Panc1 (cell line): Measurements from ENCODE around the gene FUT3. TPM values are rescaled to one million over a fixed set of nuclear protein-coding genes. Genes with fewer than 3 reads are reported as not detected.

Experiments
- ATAC-seq: fragments of 200-7000 bp; cut with Tn5 transposase; 2 replicates; pipeline ENCODE4 v1.9.1; 2020; ENCODE audit warnings: mild to moderate bottlenecking, moderate library complexity
- BruUV-seq: library from RNA; stranded (reverse); fragments of 400-500 nt; replicated peaks from 2 replicates; lab custom pipeline; 2021; lab: Mats Ljungman, UMichigan
- CTCF ChIA-PET: fragments of 300-600 bp; sonication (Branson Sonifier 250); formaldehyde crosslinking; loops from one replicate; lab custom pipeline; 2022; ENCODE audit warnings: antibody characterized with exemption; lab: Charles Lee
- POLR2A ChIA-PET: fragments of 300-600 bp; sonication (Branson Sonifier 250); formaldehyde crosslinking; loops from one replicate; lab custom pipeline; 2022; ENCODE audit warnings: antibody characterized with exemption; lab: Charles Lee
- DNase-seq: peaks from one replicate; pipeline ENCODE4 v3.0.0-alpha.2; 2010; ENCODE audit warnings: low read depth, low spot score
- H3K27ac ChIP-seq: 2 replicates; pipeline ENCODE4 v1.5.1; 2011; ENCODE audit warnings: mild to moderate bottlenecking, low read length, inconsistent platforms
- H3K27me3 ChIP-seq: fragments of 200-500 bp; sonication (Bioruptor generic); 2 replicates; pipeline ENCODE4 v1.6.0; 2014; ENCODE audit warnings: low read length, inconsistent platforms; ENCODE audit not compliant: control insufficient read depth, insufficient read depth
- H3K36me3 ChIP-seq: fragments of 200-500 bp; sonication (Bioruptor generic); 2 replicates; pipeline ENCODE4 v1.5.1; 2014; ENCODE audit warnings: inconsistent platforms, mild to moderate bottlenecking, low read length, moderate library complexity; ENCODE audit not compliant: control insufficient read depth, insufficient read depth
- H3K4me1 ChIP-seq: 2 replicates; pipeline ENCODE4 v1.5.1; 2011; ENCODE audit warnings: inconsistent platforms, mild to moderate bottlenecking, low read length, moderate library complexity; ENCODE audit not compliant: control insufficient read depth, insufficient read depth
- H3K4me3 ChIP-seq, 2 experiments: 2 replicates each; pipeline ENCODE4 v1.5.1; 2011 to 2012; ENCODE audit warnings: low read depth in 2 of 2, low read length in 2 of 2, mild to moderate bottlenecking in 2 of 2, inconsistent platforms in 1 of 2, moderate library complexity in 1 of 2
- H3K9me3 ChIP-seq: fragments of 200-500 bp; sonication (Bioruptor generic); 2 replicates; pipeline ENCODE4 v1.5.1; 2014; ENCODE audit warnings: low read depth, mild to moderate bottlenecking, inconsistent platforms, low read length, moderate library complexity; ENCODE audit not compliant: control insufficient read depth, insufficient read depth
- POLR2AphosphoS5 ChIP-seq: IDR thresholded peaks from 2 replicates; pipeline ENCODE4 v1.6.1; 2012; ENCODE audit warnings: mild to moderate bottlenecking, low read depth, low read length, moderate library complexity
- SIN3A ChIP-seq: IDR thresholded peaks from 2 replicates; pipeline ENCODE4 v1.6.1; 2012; ENCODE audit warnings: low read depth, mild to moderate bottlenecking, low read length, moderate library complexity, borderline replicate concordance; ENCODE audit not compliant: insufficient read depth
- TCF7L2 ChIP-seq: IDR thresholded peaks from 2 replicates; pipeline ENCODE4 v1.6.1; 2011; ENCODE audit warnings: mild to moderate bottlenecking, low read depth, low read length, inconsistent platforms
- in situ Hi-C: cut with HindIII; loops from 2 replicates; pipeline ENCODE4 v1.10.0; 2016; ENCODE audit warnings: low sequenced_read_pairs, low pct_unique_long_range_greater_than_20kb
- intact Hi-C: fragments of 100-400 bp; cut with micrococcal nuclease; formaldehyde crosslinking; loops from one replicate; pipeline ENCODE4 v1.10.0; 2022; ENCODE audit not compliant: unreplicated experiment
- total RNA-seq: library from RNA; stranded (reverse); gene quantifications from one replicate; pipeline ENCODE4 v1.2.1, GENCODE V29; 2021; ENCODE audit not compliant: unreplicated experiment
- TF ChIP-seq, protein P1 (sequence below): fragments of 450-650 bp; IDR thresholded peaks from 2 replicates; pipeline ENCODE4 v1.5.1; 2017; ENCODE audit warnings: mild to moderate bottlenecking
- TF ChIP-seq, protein P2 (sequence below), 2 experiments: IDR thresholded peaks; 2 replicates each; pipeline ENCODE4 v1.6.1; 2011 to 2012; ENCODE audit warnings: low read depth in 2 of 2, control low read depth in 1 of 2, low read length in 1 of 2, mild to moderate bottlenecking in 1 of 2, moderate library complexity in 1 of 2; ENCODE audit not compliant: insufficient read depth in 1 of 2

Gene FUT3
- total RNA-seq, 1 experiment from 2014 or later: 0.36 TPM

DNA sequence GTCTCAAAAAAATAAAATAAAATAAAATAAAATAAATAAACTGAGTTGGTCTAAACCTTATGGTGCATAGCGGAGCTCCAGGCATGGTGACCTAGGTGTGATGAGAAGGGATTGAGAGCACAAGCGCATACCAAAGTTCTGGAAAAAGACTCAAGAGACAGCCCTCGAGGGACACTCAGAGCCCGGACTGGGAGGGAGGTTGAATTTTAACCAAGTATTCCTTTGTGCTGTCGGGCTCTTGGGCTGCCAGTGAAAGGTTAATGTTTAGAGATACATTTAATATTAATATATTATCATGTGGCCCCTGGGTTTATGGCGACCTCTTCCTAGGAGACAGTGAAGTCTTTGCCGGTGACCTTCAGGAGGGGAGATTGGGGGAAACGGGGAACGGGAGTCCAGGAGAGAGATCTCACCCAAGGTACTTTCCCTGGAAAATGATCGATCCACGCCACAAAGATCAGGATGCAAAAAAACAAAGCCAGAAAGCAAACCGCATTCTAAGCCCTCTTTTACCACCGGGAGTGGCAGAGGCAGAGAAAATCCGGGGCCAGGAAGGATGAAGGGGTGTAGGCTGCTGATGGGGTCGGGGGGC lies 13.4 kb downstream of the FUT3 start:
- Histone ChIP-seq H3K27ac (no peak overlapping the region), H3K4me3 (no peak overlapping the region), H3K36me3 (no peaks in the 10 kb centered on the region), H3K27me3 (no peaks in the 10 kb centered on the region), H3K4me1 (no peaks in the 10 kb centered on the region), H3K9me3 (no peaks in the 10 kb centered on the region)
- TF ChIP-seq POLR2AphosphoS5: no peak
- TF ChIP-seq, protein P1, sequence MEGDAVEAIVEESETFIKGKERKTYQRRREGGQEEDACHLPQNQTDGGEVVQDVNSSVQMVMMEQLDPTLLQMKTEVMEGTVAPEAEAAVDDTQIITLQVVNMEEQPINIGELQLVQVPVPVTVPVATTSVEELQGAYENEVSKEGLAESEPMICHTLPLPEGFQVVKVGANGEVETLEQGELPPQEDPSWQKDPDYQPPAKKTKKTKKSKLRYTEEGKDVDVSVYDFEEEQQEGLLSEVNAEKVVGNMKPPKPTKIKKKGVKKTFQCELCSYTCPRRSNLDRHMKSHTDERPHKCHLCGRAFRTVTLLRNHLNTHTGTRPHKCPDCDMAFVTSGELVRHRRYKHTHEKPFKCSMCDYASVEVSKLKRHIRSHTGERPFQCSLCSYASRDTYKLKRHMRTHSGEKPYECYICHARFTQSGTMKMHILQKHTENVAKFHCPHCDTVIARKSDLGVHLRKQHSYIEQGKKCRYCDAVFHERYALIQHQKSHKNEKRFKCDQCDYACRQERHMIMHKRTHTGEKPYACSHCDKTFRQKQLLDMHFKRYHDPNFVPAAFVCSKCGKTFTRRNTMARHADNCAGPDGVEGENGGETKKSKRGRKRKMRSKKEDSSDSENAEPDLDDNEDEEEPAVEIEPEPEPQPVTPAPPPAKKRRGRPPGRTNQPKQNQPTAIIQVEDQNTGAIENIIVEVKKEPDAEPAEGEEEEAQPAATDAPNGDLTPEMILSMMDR: no peak
- TF ChIP-seq, protein P2, sequence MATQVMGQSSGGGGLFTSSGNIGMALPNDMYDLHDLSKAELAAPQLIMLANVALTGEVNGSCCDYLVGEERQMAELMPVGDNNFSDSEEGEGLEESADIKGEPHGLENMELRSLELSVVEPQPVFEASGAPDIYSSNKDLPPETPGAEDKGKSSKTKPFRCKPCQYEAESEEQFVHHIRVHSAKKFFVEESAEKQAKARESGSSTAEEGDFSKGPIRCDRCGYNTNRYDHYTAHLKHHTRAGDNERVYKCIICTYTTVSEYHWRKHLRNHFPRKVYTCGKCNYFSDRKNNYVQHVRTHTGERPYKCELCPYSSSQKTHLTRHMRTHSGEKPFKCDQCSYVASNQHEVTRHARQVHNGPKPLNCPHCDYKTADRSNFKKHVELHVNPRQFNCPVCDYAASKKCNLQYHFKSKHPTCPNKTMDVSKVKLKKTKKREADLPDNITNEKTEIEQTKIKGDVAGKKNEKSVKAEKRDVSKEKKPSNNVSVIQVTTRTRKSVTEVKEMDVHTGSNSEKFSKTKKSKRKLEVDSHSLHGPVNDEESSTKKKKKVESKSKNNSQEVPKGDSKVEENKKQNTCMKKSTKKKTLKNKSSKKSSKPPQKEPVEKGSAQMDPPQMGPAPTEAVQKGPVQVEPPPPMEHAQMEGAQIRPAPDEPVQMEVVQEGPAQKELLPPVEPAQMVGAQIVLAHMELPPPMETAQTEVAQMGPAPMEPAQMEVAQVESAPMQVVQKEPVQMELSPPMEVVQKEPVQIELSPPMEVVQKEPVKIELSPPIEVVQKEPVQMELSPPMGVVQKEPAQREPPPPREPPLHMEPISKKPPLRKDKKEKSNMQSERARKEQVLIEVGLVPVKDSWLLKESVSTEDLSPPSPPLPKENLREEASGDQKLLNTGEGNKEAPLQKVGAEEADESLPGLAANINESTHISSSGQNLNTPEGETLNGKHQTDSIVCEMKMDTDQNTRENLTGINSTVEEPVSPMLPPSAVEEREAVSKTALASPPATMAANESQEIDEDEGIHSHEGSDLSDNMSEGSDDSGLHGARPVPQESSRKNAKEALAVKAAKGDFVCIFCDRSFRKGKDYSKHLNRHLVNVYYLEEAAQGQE (IDR thresholded peaks at IDR 0.05; ENCODE audit: insufficient read depth in 1 of 2, low read depth in 2 of 2, low read length in 1 of 2): no peak
- in situ Hi-C loops: no loop called here
- BruUV-seq: no TSS peak
- ChIA-PET POLR2A (no interaction called here), CTCF (no interaction called here)
- no peak for ATAC-seq
- DNase-seq: no peak
- intact Hi-C loops: no loop called here

DNA sequence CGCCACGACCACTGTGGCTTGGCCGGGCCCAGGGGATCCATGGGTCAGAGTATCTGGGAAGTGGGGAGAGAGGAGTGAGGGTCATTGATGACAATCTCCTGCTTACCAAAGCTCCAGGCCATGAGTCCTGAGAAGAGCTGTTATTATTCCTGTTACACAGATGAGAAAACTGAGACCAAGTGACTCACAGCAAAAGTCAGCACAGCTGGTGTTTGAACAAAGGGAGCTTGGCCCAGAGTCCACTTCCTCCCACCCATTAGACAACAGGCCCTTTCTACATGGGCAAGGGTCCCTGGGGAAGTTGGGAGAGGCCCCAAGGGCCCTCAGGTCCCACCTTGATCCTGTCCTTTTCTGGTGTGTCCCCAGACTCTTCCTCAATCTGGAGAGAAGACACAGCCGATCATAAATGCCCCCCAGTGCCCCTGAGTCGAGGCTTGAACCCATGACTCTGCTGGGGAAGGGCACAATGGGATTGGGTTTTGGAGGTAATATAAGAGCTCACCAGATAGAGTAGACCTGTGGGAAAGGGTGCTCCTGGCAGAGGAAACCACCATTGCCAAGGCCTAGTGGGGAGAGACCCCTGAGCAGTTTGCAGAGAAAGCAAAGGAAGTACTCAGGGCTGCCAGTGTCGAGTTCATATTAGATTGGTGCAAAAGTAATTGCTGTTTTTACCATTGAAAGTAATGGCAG lies 18.6 kb downstream of the FUT3 start:
- ATAC-seq (no peak), DNase-seq (no peak)
- intact Hi-C loops (no loop called here), in situ Hi-C loops (no loop called here)
- Histone ChIP-seq H3K4me1 (no peaks in the 10 kb centered on the region), H3K36me3 (no peaks in the 10 kb centered on the region), H3K4me3 (no peak overlapping the region), H3K27me3 (no peaks in the 10 kb centered on the region), H3K27ac (no peak overlapping the region), H3K9me3 (no peaks in the 10 kb centered on the region)
- BruUV-seq: no TSS peak
- ChIA-PET POLR2A (no interaction called here), CTCF (no interaction called here)
- TF ChIP-seq SIN3A (no peak), TCF7L2 (no peak), POLR2AphosphoS5 (no peak)
- TF ChIP-seq, protein P1: no peak
- TF ChIP-seq, protein P2 (IDR thresholded peaks at IDR 0.05; ENCODE audit: insufficient read depth in 1 of 2, low read depth in 2 of 2, low read length in 1 of 2): no peak
